Heart right ventricle (tissue), 16 donors: ENCODE results near the gene MAPT. TPM values are rescaled to one million over a fixed set of nuclear protein-coding genes. Genes with fewer than 3 reads are reported as not detected.

ENCODE experiments used
- ATAC-seq, 8 donors: fragments of 200-7000 bp; cut with Tn5 transposase; one replicate each; pipeline ENCODE4 v1.9.1; 2020; ENCODE audit warnings: mild to moderate bottlenecking in 8 of 8, moderate library complexity in 8 of 8, moderate number of reproducible peaks in 1 of 8
- DNase-seq, 2 donors: peaks; one replicate each; pipeline ENCODE4 v3.0.0-alpha.2; 2020
- H3K27ac ChIP-seq, 10 donors: fragments of 200-600 bp; sonication (generic) in 2 of 10; one replicate each; pipeline versions ENCODE4 v1.5.0 to v1.8.0; 2020 to 2022; ENCODE audit warnings: mild to moderate bottlenecking in 3 of 10
- H3K27me3 ChIP-seq, 7 donors: fragments of 200-600 bp; one replicate each; pipeline ENCODE4 v1.8.0; 2021 to 2022; ENCODE audit warnings: mild to moderate bottlenecking in 2 of 7
- H3K36me3 ChIP-seq, 9 donors: fragments of 200-600 bp; sonication (generic) in 1 of 9; one replicate each; pipeline versions ENCODE4 v1.5.0 to v1.8.0; 2020 to 2022; ENCODE audit warnings: mild to moderate bottlenecking in 2 of 9
- H3K4me1 ChIP-seq, 9 donors: fragments of 200-600 bp; sonication (generic) in 1 of 9; one replicate each; pipeline versions ENCODE4 v1.5.0 to v1.8.0; 2020 to 2022; ENCODE audit warnings: mild to moderate bottlenecking in 4 of 9
- H3K4me3 ChIP-seq, 10 donors: fragments of 200-600 bp; sonication (generic) in 2 of 10; one replicate each; pipeline versions ENCODE4 v1.5.0 to v1.8.0; 2020 to 2022; ENCODE audit warnings: mild to moderate bottlenecking in 7 of 10, moderate library complexity in 2 of 10
- H3K9me3 ChIP-seq, 11 donors: fragments of 200-600 bp in 10 of 11; sonication (generic) in 2 of 11; one replicate each; pipeline versions ENCODE4 v1.5.0 to v1.8.0; 2013 to 2022; ENCODE audit warnings: mild to moderate bottlenecking in 2 of 11, control low read depth in 1 of 11, moderate library complexity in 1 of 11
- WGBS, 2 donors: extraction: QIAGEN DNeasy Blood & Tissue Kit; methylation state at CpG; one replicate each; pipeline ENCODE4 v1.1.7; 2013; ENCODE audit warnings: inconsistent platforms in 1 of 2; 5-methylcytosine and 5-hydroxymethylcytosine counted together
- intact Hi-C, 10 donors: fragments of 100-400 bp; cut with DNase I; formaldehyde crosslinking; loops; one replicate each; pipeline versions ENCODE4 v1.11.1 to v1.14.2; 2022
- polyA plus RNA-seq, 2 donors: library from polyadenylated mRNA; stranded (reverse); fragments of 200-250 nt; gene quantifications; one replicate each; pipeline ENCODE4 v1.2.3, GENCODE V29; 2013
- total RNA-seq, 10 donors: library from RNA; stranded (reverse); fragmentation: NEBNext Ultra II Directional in 3 of 10; extraction: Animal tissue kit (Norgen Biotek cat#: 25700) in 3 of 10; gene quantifications; one replicate each; pipeline versions ENCODE4 v1.2.1 to v1.2.4, GENCODE V29; 2021 to 2023
- TF ChIP-seq, protein P1 (sequence below), 9 donors: fragments of 200-600 bp; sonication (generic) in 2 of 9; IDR thresholded peaks; one replicate each; pipeline versions ENCODE4 v1.5.0 to v1.8.0; 2021 to 2022; ENCODE audit warnings: antibody characterized with exemption in 9 of 9, mild to moderate bottlenecking in 5 of 9, moderate library complexity in 1 of 9
- donor health status: Arrhythmogenic right ventricular cardiomyopathy.
- donor health status: ischemic (EF 13 %, LVEDD 7.1; RV severe dilation, severe dysfunction).
- donor health status: healthy with polysubstance abuse.
- donor health status: DM: no; HTN: yes; CAD: no.
- donor health status: DM: no; HTN: no; CAD: no.
- donor health status: ischemic (EF 25% LVEDD 6.9; RV normal size, moderate dysfunction).
- donor health status: ischemic (EF 25% LVEDD 5.7; RV mildly dilated, moderate dysfunction).
- donor health status: healthy.
- donor health status: DM: yes; HTN: yes; CAD: no.
- donor health status: Ischemic cardiomyopathy.
- donor health status: ischemic (EF 35%, LVEDD 5.7; RV mildly dilated, moderate dysfunction).
- donor health status: nonischemic (EF 11% LVEDD 7.7; RV severe dilation, severe dysfunction).
- donor health status: DM: yes; HTN: yes; CAD: no.
- donor health status: PGD.
- donor health status: ischemic (EF 29% LVEDD 5.4; RV normal size, mild dysfunction).
- donor health status: nonischemic (EF 23%, LVEDD 6.1; RV moderate dilation, normal function).

The MAPT gene
- total and polyA plus RNA-seq, 12 donors, result 0.90 to 63.3 (median 32.5) TPM

DNA sequence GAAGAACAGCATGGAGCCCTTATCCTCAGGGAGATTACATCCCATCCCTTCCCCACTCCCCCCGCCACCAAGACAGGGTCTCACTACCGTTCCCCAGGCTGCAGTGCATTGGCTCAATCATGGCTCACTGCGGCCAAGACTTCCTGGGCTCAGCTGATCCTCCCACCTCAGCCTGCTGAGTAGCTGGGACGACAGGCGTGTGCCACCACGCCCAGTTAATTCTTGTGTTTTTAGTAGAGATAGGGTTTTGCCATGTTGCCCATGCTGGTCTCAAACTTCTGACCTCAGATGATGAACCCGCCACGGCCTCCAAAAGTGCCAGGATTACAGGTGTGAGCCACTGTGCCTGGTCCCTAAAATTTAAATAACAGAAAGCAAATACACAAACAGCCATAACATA, 153.5 kb downstream of the MAPT start:
- Histone ChIP-seq H3K9me3 (no peaks in the 10 kb centered on the region), H3K4me1 (peaks cover 0 to 44% (median 28%) of the 10 kb centered on the region in 9 donors), H3K4me3 (no peak overlapping the region), H3K36me3 (peaks cover 0 to 93% (median 31%) of the 10 kb centered on the region in 9 donors), H3K27ac (no peak overlapping the region), H3K27me3 (no peaks in the 10 kb centered on the region)
- TF ChIP-seq, protein P1, sequence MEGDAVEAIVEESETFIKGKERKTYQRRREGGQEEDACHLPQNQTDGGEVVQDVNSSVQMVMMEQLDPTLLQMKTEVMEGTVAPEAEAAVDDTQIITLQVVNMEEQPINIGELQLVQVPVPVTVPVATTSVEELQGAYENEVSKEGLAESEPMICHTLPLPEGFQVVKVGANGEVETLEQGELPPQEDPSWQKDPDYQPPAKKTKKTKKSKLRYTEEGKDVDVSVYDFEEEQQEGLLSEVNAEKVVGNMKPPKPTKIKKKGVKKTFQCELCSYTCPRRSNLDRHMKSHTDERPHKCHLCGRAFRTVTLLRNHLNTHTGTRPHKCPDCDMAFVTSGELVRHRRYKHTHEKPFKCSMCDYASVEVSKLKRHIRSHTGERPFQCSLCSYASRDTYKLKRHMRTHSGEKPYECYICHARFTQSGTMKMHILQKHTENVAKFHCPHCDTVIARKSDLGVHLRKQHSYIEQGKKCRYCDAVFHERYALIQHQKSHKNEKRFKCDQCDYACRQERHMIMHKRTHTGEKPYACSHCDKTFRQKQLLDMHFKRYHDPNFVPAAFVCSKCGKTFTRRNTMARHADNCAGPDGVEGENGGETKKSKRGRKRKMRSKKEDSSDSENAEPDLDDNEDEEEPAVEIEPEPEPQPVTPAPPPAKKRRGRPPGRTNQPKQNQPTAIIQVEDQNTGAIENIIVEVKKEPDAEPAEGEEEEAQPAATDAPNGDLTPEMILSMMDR (IDR thresholded peaks at IDR 0.05), result no peak
- ATAC-seq (no peak), DNase-seq (no peak)
- 89 to 92% methylated on average over 8 of the region's 8 CpGs for WGBS, 2 donors
- intact Hi-C loops, result loop anchor here in 2 of 10 donors (5.0 kb wide), 2 partner anchors 144 to 164 kb away; partner anchors contain the start of gene KANSL1 (in 1 of the 2)

- WGBS, 2 donors, result 87 to 94% methylated on average over 5 of the region's 5 CpGs
- no peak overlapping the region for H3K27ac ChIP-seq
- no peaks in the 10 kb centered on the region for H3K9me3 ChIP-seq
- H3K4me1 ChIP-seq, result peaks cover 0 to 32% (median 16%) of the 10 kb centered on the region in 9 donors
- no peaks in the 10 kb centered on the region for H3K27me3 ChIP-seq
- intact Hi-C loops, result loop anchor here in 2 of 10 donors (5.0 kb wide), 2 partner anchors 143 to 163 kb away; partner anchors contain the start of gene KANSL1 (in 1 of the 2)
- H3K4me3 ChIP-seq, result no peak overlapping the region
- ATAC-seq (no peak), DNase-seq (no peak)
- peaks cover 0 to 94% (median 31%) of the 10 kb centered on the region in 9 donors for H3K36me3 ChIP-seq
- TF ChIP-seq, protein P1 (IDR thresholded peaks at IDR 0.05), result no peak
These were observed 155.3 kb downstream of the MAPT start for GRCh38 chr17:46049656-46050055.

GRCh38 chr17:46053911-46054534, 159.7 kb downstream of the MAPT start:
- DNase-seq (no peak), ATAC-seq (no peak)
- WGBS, 2 donors, result 69 to 82% methylated on average over 8 of the region's 8 CpGs
- no peaks in the 10 kb centered on the region for H3K27me3 ChIP-seq
- H3K9me3 ChIP-seq, result no peaks in the 10 kb centered on the region
- H3K36me3 ChIP-seq, result peaks cover 0 to 72% (median 21%) of the 10 kb centered on the region in 9 donors
- TF ChIP-seq, protein P1 (IDR thresholded peaks at IDR 0.05), result no peak
- H3K27ac ChIP-seq, result no peak overlapping the region
- H3K4me1 ChIP-seq, result peaks cover 0 to 20% (median 6%) of the 10 kb centered on the region in 9 donors
- intact Hi-C loops, result no loop called here
- H3K4me3 ChIP-seq, result no peak overlapping the region

DNA sequence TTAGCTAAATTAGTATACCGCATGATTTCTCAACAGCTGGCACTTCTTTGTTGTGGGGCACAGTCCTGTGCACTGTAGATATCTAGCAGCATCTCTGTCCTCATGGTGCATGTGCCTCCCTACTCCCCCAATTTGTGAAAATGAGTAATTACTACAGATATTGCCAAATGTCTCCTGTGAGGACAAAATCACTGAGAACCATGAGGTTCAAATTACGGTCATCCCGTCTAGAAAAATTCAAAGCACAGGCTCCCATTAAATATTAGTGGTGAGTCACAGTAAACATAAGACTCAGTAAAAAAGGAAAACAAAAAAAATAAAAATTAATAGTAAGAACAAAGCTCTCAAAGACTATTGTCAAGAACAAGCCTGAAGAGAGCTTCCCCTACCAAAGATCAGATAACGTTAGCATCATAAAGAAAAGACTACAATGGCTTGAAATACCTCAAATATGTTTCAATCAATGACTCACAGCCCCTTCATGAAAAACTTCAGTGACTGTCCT, 162.5 kb downstream of the MAPT start:
- Histone ChIP-seq H3K27ac (no peak overlapping the region), H3K4me1 (peaks cover 0 to 28% (median 7%) of the 10 kb centered on the region in 9 donors), H3K27me3 (no peaks in the 10 kb centered on the region), H3K4me3 (no peak overlapping the region), H3K9me3 (no peaks in the 10 kb centered on the region), H3K36me3 (peaks cover 0 to 74% (median 0%) of the 10 kb centered on the region in 9 donors)
- TF ChIP-seq, protein P1 (IDR thresholded peaks at IDR 0.05), result no peak
- DNase-seq, result no peak
- 73 to 88% methylated on average over 4 of the region's 4 CpGs for WGBS, 2 donors
- intact Hi-C loops, result no loop called here
- peak in 2 of 8 donors; percentile 24 to 61 for ATAC-seq
